ENCODE measurements around the gene HSBP1L1. TPM values are rescaled to one million over a fixed set of nuclear protein-coding genes. Genes with fewer than 3 reads are reported as not detected.
"Not testable (repeated sequence)": the region's sequence is repeated elsewhere in the genome, so short reads cannot be mapped to it uniquely, and the experiment has no call there.

HSBP1L1 gene
- total RNA-seq, 2 donors from 2014 or later = 51.8 to 59.6 TPM

GRCh38 chr18:79991494-79991893, 27.1 kb downstream of the HSBP1L1 start:
- intact Hi-C loops (cut with DNase I) = no loop called here
- DNase-seq = no peak
- TF ChIP-seq, protein P1, sequence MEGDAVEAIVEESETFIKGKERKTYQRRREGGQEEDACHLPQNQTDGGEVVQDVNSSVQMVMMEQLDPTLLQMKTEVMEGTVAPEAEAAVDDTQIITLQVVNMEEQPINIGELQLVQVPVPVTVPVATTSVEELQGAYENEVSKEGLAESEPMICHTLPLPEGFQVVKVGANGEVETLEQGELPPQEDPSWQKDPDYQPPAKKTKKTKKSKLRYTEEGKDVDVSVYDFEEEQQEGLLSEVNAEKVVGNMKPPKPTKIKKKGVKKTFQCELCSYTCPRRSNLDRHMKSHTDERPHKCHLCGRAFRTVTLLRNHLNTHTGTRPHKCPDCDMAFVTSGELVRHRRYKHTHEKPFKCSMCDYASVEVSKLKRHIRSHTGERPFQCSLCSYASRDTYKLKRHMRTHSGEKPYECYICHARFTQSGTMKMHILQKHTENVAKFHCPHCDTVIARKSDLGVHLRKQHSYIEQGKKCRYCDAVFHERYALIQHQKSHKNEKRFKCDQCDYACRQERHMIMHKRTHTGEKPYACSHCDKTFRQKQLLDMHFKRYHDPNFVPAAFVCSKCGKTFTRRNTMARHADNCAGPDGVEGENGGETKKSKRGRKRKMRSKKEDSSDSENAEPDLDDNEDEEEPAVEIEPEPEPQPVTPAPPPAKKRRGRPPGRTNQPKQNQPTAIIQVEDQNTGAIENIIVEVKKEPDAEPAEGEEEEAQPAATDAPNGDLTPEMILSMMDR (IDR thresholded peaks at IDR 0.05) = no peak

DNA sequence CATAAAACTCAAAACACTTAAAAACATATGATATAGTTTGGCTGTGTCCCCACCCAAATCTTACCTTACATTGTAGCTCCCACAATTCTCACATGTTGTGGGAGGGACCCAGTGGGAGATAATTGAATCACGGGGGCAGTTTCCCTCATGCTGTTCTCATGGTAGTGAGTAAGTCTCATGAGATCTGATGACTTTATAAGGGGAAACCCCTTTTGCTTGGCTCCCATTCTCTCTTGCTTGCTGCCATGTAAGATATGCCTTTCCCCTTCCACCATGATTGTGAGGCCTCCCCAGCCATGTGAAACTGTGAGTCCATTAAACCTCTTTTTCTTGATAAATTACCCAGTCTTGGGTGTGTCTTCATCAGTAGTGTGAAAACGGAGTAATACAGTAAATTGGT, 35.3 kb downstream of the HSBP1L1 start:
- H3K4me3 ChIP-seq; intact Hi-C loops (cut with DNase I); DNase-seq; H3K9me3 ChIP-seq; H3K36me3 ChIP-seq; H3K9ac ChIP-seq (ENCODE audit: low read depth in 2 of 2, low read length in 2 of 2); H3K27me3 ChIP-seq; H3K4me1 ChIP-seq; H3K27ac ChIP-seq: not testable (repeated sequence)

More at GRCh38 chr18:79991494-79991893, 27.1 kb downstream of the HSBP1L1 start:
- no peaks in the 10 kb centered on the region for H3K9me3 ChIP-seq
- no peaks in the 10 kb centered on the region for H3K36me3 ChIP-seq
- no peak overlapping the region for H3K9ac ChIP-seq (ENCODE audit: low read depth in 2 of 2, low read length in 2 of 2)
- no peak overlapping the region for H3K4me3 ChIP-seq
- no peaks in the 10 kb centered on the region for H3K27me3 ChIP-seq
- H3K4me1 ChIP-seq = peaks cover 12% of the 10 kb centered on the region
- no peak overlapping the region for H3K27ac ChIP-seq

- Histone ChIP-seq H3K9me3 (no peaks in the 10 kb centered on the region), H3K27ac (no peak overlapping the region), H3K9ac (ENCODE audit: low read depth in 2 of 2, low read length in 2 of 2) (no peak overlapping the region), H3K4me1 (no peaks in the 10 kb centered on the region), H3K36me3 (no peaks in the 10 kb centered on the region), H3K27me3 (no peaks in the 10 kb centered on the region), H3K4me3 (no peak overlapping the region)
- TF ChIP-seq, protein P1 (IDR thresholded peaks at IDR 0.05) = no peak
- DNase-seq = no peak
- intact Hi-C loops (cut with DNase I) = no loop called here
Measured at GRCh38 chr18:80000877-80001276, 36.4 kb downstream of the HSBP1L1 start.

DNA sequence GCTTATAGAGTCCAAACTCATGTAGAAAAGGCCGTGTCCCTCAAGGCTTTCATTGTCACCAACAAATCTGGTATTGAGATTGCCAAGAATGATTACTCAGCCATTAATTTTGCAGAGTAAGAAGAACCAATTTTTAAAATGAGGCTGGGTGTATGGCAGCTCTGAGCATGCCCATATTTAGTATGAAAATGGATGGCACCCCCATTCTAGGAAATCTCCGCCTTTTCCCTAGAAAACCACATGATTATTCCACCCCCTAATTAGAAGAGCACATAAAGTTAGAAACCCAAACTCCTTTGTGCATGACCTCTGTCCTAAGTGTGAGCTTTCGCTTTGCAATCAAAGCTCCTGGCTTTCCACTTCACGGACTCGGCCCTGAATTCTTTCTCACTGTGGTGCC, 38.0 kb downstream of the HSBP1L1 start:
- intact Hi-C loops (cut with DNase I) = no loop called here
- H3K9me3 ChIP-seq = no peaks in the 10 kb centered on the region
- no peaks in the 10 kb centered on the region for H3K4me1 ChIP-seq
- no peak for DNase-seq
- TF ChIP-seq, protein P1 (IDR thresholded peaks at IDR 0.05) = no peak
- H3K27me3 ChIP-seq = no peaks in the 10 kb centered on the region
- no peak overlapping the region for H3K4me3 ChIP-seq
- H3K27ac ChIP-seq = no peak overlapping the region
- no peak overlapping the region for H3K9ac ChIP-seq (ENCODE audit: low read depth in 2 of 2, low read length in 2 of 2)
- H3K36me3 ChIP-seq = no peaks in the 10 kb centered on the region

DNA sequence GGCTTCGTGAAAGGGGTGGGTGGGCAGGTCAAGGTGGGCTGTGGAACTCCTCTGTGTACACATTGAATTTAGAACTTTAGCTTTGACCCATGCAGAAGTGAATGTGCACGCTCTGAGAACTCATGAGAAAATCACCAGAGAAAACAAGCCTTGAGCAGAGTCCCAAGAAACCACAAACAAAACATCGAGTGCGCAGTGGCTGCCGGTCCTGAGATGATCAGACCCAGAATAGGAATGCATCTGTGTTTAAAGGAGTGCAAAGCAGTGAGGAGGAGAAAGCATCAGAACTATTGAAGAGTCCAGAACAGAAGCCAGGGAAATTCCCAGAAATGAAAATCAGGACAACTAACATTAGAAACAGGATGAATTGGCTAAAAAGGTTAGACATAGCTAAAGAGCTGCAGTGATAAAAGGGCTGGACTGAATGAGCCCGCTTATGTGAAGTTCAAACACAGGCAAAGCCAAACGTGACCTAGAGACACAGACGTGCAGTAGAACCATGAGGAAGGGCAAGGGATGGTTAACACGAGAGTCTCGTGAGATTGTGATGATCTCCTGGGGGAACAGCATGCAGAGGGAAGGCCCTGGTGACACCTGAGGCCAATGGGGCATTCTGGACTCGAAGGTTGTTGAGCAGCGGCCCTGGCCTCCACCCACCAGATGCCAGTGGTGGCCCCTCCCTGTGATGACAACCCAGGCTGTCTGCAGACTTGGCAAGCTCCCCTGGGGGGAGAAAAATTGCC, 40.3 kb downstream of the HSBP1L1 start:
- Histone ChIP-seq H3K27me3 (no peaks in the 10 kb centered on the region), H3K9me3 (no peaks in the 10 kb centered on the region), H3K36me3 (no peaks in the 10 kb centered on the region), H3K27ac (no peak overlapping the region), H3K4me3 (no peak overlapping the region), H3K4me1 (no peaks in the 10 kb centered on the region), H3K9ac (ENCODE audit: low read depth in 2 of 2, low read length in 2 of 2) (no peak overlapping the region)
- intact Hi-C loops (cut with DNase I) = no loop called here
- no peak for DNase-seq
- TF ChIP-seq, protein P1 (IDR thresholded peaks at IDR 0.05) = no peak

DNA sequence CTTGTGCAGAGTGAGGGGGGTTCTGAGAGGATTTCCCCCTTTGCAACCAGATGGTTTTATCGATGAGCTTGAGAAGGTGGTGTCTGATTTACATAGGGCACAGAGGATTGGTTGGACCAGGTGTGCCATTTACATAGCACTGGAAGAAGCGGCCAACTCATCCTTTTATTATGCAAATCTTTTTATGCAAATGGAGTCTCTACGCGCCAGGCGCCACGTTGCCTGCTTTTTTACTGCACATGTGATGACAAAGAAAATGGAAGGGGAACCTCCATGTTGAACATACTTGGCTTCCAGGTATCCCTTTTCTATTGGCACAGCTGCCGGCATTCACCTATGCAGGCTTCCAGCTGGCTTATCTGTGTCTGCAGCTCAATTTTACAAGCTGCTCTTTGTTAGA, 42.3 kb downstream of the HSBP1L1 start:
- TF ChIP-seq, protein P1 (IDR thresholded peaks at IDR 0.05) = no peak
- Histone ChIP-seq H3K4me1 (no peaks in the 10 kb centered on the region), H3K4me3 (no peak overlapping the region), H3K27me3 (no peaks in the 10 kb centered on the region), H3K36me3 (no peaks in the 10 kb centered on the region), H3K9ac (ENCODE audit: low read depth in 2 of 2, low read length in 2 of 2) (no peak overlapping the region), H3K27ac (no peak overlapping the region), H3K9me3 (no peaks in the 10 kb centered on the region)
- intact Hi-C loops (cut with DNase I) = no loop called here
- DNase-seq = no peak
